Gastroesophageal sphincter (tissue), 4 donors: ENCODE data around the gene IKBKE. TPM values are rescaled to one million over a fixed set of nuclear protein-coding genes. Genes with fewer than 3 reads are reported as not detected.

Source experiments
- ATAC-seq: fragments of 150-250 bp; one replicate; pipeline ENCODE4 v1.9.1; 2016; ENCODE audit warnings: mild to moderate bottlenecking, moderate library complexity
- H3K27ac ChIP-seq, 4 donors: fragments of 200-600 bp; sonication (generic) in 3 of 4; 1 replicate in 3 of 4; 2 replicates in 1 of 4; pipeline ENCODE4 v1.5.1; 2016 to 2019
- H3K27me3 ChIP-seq: fragments of 200-600 bp; sonication (generic); one replicate; pipeline ENCODE4 v1.5.1; 2019
- H3K36me3 ChIP-seq, 2 donors: fragments of 200-600 bp; sonication (generic); one replicate each; pipeline ENCODE4 v1.5.1; 2019; ENCODE audit warnings: control low read depth in 1 of 2
- H3K4me1 ChIP-seq, 3 donors: fragments of 200-600 bp; sonication (generic); 1 replicate in 2 of 3; 2 replicates in 1 of 3; pipeline ENCODE4 v1.5.1; 2016 to 2019; ENCODE audit warnings: control low read depth in 2 of 3
- H3K4me3 ChIP-seq, 2 donors: fragments of 200-600 bp; sonication (generic); one replicate each; pipeline ENCODE4 v1.5.1; 2019; ENCODE audit warnings: mild to moderate bottlenecking in 1 of 2, moderate library complexity in 1 of 2
- H3K9me3 ChIP-seq, 3 donors: fragments of 200-600 bp; sonication (generic); one replicate each; pipeline ENCODE4 v1.5.1; 2017 to 2019; ENCODE audit warnings: control low read depth in 2 of 3
- EP300 ChIP-seq: sonication (generic); formaldehyde crosslinking; IDR thresholded peaks from one replicate; pipeline ENCODE4 v1.6.1; 2017; ENCODE audit warnings: antibody characterized with exemption, mild to moderate bottlenecking
- POLR2A ChIP-seq, 2 donors: fragments of 450-650 bp; IDR thresholded peaks; one replicate each; pipeline ENCODE4 v1.6.1; 2017; ENCODE audit warnings: antibody characterized with exemption in 2 of 2, mild to moderate bottlenecking in 2 of 2, moderate library complexity in 1 of 2
- POLR2AphosphoS5 ChIP-seq: sonication (generic); formaldehyde crosslinking; IDR thresholded peaks from one replicate; pipeline ENCODE4 v1.6.1; 2017; ENCODE audit warnings: antibody characterized with exemption
- WGBS, 2 donors: methylation state at CpG; one replicate each; pipeline ENCODE4 v1.1.5; 2018; ENCODE audit warnings: low coverage in 1 of 2; 5-methylcytosine and 5-hydroxymethylcytosine counted together
- total RNA-seq, 4 donors: library from RNA; depleted of rRNA; stranded (reverse); fragments of >200 nt; gene quantifications; one replicate each; pipeline ENCODE4 v1.1.0, GENCODE V29; 2016
- TF ChIP-seq, protein P1 (sequence below), 4 experiments: fragments of 200-600 bp in 2 of 4; fragments of 450-650 bp in 2 of 4; sonication (generic) in 1 of 4; IDR thresholded peaks; one replicate each; pipeline ENCODE4 v1.5.1; 2017 to 2019; ENCODE audit warnings: antibody characterized with exemption in 4 of 4, mild to moderate bottlenecking in 2 of 4, moderate library complexity in 2 of 4

Gene IKBKE
- total RNA-seq, 4 donors from 2014 or later = 2.2 to 3.9 (median 2.7) TPM

DNA sequence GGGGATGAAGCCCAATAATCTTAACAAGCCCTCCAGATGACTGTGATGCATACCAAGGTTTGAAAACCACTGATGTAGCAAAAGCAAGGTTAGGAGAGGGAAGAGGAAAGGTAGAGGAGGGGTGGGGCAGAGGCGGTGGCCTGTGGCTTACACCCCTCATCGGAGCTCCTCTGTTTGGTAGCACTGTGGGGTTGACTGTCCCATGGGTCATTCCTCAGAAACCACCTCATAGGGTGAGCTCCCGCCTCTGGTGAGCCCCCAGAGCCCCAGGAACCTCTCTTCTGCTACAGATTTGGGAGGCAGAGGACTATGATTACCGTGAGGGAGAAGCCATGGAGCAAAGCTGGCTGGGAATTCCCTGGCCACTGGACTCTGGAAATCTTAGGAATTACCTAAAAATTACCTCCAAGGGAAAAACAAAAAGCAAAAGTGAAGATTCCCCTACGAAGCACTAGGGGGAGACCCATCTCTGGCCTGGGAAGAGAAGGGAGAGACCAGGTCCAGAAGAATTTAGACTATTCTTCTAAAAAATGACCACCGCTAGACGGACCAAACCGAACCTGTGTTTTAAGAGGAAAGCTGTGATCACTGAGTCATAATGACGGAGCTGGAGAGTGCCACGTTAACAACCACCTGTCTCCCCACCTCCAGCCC is 35.6 kb downstream of the IKBKE start:
- H3K9me3 ChIP-seq = no peaks in the 10 kb centered on the region
- no peak overlapping the region for H3K4me3 ChIP-seq
- H3K27ac ChIP-seq = no peak overlapping the region
- H3K27me3 ChIP-seq = peaks cover 42% of the 10 kb centered on the region
- H3K36me3 ChIP-seq = no peaks in the 10 kb centered on the region
- ATAC-seq = no peak
- no peak for TF ChIP-seq EP300
- TF ChIP-seq, protein P1, sequence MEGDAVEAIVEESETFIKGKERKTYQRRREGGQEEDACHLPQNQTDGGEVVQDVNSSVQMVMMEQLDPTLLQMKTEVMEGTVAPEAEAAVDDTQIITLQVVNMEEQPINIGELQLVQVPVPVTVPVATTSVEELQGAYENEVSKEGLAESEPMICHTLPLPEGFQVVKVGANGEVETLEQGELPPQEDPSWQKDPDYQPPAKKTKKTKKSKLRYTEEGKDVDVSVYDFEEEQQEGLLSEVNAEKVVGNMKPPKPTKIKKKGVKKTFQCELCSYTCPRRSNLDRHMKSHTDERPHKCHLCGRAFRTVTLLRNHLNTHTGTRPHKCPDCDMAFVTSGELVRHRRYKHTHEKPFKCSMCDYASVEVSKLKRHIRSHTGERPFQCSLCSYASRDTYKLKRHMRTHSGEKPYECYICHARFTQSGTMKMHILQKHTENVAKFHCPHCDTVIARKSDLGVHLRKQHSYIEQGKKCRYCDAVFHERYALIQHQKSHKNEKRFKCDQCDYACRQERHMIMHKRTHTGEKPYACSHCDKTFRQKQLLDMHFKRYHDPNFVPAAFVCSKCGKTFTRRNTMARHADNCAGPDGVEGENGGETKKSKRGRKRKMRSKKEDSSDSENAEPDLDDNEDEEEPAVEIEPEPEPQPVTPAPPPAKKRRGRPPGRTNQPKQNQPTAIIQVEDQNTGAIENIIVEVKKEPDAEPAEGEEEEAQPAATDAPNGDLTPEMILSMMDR (IDR thresholded peaks at IDR 0.05) = peak in 3 of 4 experiments; percentile 18 to 38 (median 25)
- no peak for TF ChIP-seq POLR2AphosphoS5
- peaks cover 0 to 63% (median 9%) of the 10 kb centered on the region in 3 donors for H3K4me1 ChIP-seq
- WGBS, 2 donors = 61 to 69% methylated on average over 7 to 9 of the region's 10 CpGs

DNA sequence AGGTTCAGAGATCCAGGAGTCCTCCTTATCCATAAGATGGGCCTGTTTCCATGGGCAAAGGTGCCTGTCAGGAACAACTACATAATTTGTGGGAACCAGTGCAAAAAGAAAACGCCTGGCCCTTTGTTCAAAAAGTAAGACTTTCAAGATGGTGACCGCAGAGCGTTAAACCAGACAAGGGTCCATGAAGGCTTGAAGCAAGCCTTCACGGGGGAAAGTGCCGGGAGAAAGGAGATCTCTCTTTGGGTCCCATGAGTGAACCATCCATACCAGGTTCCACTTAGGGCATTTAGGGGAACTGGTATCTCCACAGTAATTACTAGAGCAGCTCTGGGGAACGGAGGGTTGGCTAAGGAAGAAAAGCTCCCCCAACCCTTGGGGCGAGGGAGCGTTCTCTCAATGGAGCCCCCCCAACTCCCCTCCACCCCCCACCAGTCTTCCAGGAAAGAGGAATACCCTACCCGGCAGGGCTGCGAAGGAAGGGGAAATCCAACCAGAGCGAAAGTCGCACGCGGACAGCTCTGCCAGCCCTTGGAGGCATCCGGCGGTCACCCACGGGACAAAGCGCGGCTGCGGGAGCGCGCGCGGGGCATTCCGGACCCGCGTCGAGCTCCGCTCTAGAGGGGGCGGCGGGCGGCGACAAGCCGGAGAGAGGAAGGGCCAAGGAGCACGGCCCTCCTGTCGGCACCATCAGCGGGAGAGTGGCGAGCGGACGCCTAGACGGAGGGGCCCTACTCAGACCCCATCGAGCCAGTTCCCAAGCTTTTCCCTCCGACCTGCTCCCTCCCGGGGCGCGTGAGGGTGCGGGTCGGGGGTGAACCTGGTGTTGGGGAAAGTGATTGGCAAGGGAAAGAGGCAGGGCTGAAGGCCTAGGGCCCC is 36.4 kb downstream of the IKBKE start:
- Histone ChIP-seq H3K4me3 (peak overlapping the region; percentile 37 to 75), H3K36me3 (no peaks in the 10 kb centered on the region), H3K4me1 (peaks cover 0 to 55% (median 8%) of the 10 kb centered on the region in 3 donors), H3K27ac (peak overlapping the region in 3 of 4 donors; percentile 13 to 61 (median 24)), H3K9me3 (no peaks in the 10 kb centered on the region), H3K27me3 (peaks cover 42% of the 10 kb centered on the region)
- no peak for ATAC-seq
- WGBS, 2 donors = 8 to 63% methylated on average over 7 to 19 of the region's 48 CpGs
- no peak for TF ChIP-seq POLR2AphosphoS5
- TF ChIP-seq, protein P1 (IDR thresholded peaks at IDR 0.05) = no peak
- no peak for TF ChIP-seq POLR2A (IDR thresholded peaks at IDR 0.05)
- no peak for TF ChIP-seq EP300

DNA sequence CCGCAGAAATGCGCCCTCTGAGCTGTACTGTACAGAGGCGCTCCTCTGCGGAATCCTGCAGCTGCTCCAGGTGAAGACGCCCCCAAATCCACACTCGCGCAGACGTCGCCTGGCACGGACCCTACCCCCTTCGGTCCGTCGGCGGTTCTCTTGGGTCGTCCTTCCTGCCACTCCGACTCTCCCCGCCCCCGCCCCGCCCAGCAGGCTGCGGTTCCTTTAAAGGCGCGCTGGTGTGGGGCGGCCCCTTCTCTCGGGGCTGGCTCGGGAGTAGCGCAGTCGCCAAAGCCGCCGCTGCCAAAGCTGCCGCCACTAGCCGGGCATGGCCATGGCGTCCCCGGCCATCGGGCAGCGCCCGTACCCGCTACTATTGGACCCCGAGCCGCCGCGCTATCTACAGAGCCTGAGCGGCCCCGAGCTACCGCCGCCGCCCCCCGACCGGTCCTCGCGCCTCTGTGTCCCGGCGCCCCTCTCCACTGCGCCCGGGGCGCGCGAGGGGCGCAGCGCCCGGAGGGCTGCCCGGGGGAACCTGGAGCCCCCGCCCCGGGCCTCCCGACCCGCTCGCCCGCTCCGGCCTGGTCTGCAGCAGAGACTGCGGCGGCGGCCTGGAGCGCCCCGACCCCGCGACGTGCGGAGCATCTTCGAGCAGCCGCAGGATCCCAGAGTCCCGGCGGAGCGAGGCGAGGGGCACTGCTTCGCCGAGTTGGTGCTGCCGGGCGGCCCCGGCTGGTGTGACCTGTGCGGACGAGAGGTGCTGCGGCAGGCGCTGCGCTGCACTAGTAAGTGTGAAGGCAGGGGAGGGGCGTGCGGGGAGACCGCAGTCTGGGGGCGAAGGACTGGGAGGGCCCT is 37.2 kb downstream of the IKBKE start, which contains the start of gene RASSF5:
TSS of gene RASSF5 (plus strand) at position 248 of the 846 bp plus-strand sequence. CDS start at position 320, 72 bp downstream.
- TF ChIP-seq EP300 = no peak
- TF ChIP-seq POLR2AphosphoS5 = peak; percentile 86
- TF ChIP-seq POLR2A (IDR thresholded peaks at IDR 0.05) = peak; percentile 47 to 77
- Histone ChIP-seq H3K4me3 (peak within 1 kb of the TSS; percentile 37 to 75), H3K27ac (peak within 1 kb of the TSS in 3 of 4 donors; percentile 13 to 61 (median 24)), H3K9me3 (no peaks in the 10 kb centered on the region), H3K4me1 (peaks cover 0 to 49% (median 4%) of the 10 kb centered on the region in 3 donors), H3K36me3 (no peaks in the 10 kb centered on the region), H3K27me3 (peaks cover 42% of the 10 kb centered on the region)
- peak; percentile 78 for ATAC-seq
- no CpG with 5 or more reads among the region's 97 CpGs for WGBS, 2 donors

DNA sequence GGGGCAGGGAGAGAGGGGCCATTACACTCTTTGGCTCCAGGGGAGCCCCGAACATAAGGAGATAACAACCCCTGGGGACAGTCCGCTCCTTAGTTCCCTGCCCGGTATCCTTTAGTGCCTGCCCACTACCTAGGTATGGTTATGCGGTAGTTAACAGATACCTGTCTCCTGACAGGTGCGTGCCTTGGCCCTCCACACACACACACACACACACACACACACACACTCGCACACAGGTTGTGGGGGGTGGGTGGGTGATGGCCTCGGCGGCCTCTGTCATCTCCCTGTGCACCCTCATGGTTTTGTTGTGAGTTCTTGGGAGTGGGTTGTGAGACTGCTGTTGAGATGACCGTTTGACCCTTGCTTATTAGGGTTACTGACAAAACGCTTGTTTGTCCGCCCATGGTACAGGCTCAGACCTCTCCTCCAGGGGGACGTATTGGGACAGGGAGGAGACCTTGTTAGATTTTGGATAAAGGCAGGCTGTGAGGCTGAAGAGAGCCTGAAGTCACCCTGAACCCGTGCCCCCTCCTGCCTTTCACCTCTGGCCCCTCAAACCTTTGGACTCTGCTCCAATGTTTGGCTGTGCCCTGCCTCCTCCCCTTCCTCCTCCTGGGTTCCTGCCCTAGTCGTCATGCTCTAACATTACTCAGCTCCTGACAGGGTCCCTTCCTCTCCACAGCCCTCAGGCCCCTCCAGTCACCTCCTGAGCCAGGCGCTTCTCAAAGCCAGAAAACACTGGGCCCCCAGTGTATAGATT is 38.0 kb downstream of the IKBKE start:
- Histone ChIP-seq H3K4me1 (peaks cover 0 to 57% (median 8%) of the 10 kb centered on the region in 3 donors), H3K4me3 (peak overlapping the region; percentile 37 to 75), H3K27me3 (peaks cover 38% of the 10 kb centered on the region), H3K36me3 (no peaks in the 10 kb centered on the region), H3K9me3 (no peaks in the 10 kb centered on the region), H3K27ac (peak overlapping the region in 2 of 4 donors; percentile 13 to 61)
- no peak for ATAC-seq
- 34 to 100% methylated on average over 2 to 3 of the region's 15 CpGs for WGBS, 2 donors
- no peak for TF ChIP-seq POLR2AphosphoS5
- TF ChIP-seq, protein P1 (IDR thresholded peaks at IDR 0.05) = no peak
- TF ChIP-seq EP300 = no peak
- TF ChIP-seq POLR2A (IDR thresholded peaks at IDR 0.05) = no peak
